Ureter (tissue), 1 donor: ENCODE results near the gene PGGHG. TPM values are rescaled to one million over a fixed set of nuclear protein-coding genes. Genes with fewer than 3 reads are reported as not detected.

Source experiments
- total RNA-seq: library from RNA; stranded (reverse); gene quantifications from one replicate; pipeline ENCODE4 v1.2.4, GENCODE V29; 2023
- donor health status: DM: yes; HTN: yes; CAD: no.

Gene PGGHG
- total RNA-seq, 1 donor from 2014 or later = 45.0 TPM

Other genes starting within 250 kb of the PGGHG start
- gene SCGB1C1, start 96.0 kb upstream of the PGGHG start, total RNA-seq = not detected
- gene BET1L, start 81.7 kb upstream of the PGGHG start, total RNA-seq = 59.9 TPM
- 108 TPM for gene RIC8A, start 81.4 kb upstream of the PGGHG start, total RNA-seq
- gene SIRT3, start 52.8 kb upstream of the PGGHG start, total RNA-seq = 13.9 TPM
- 87.5 TPM for gene PSMD13, start 52.1 kb upstream of the PGGHG start, total RNA-seq
- 0.36 TPM for gene NLRP6, start 10.7 kb upstream of the PGGHG start, total RNA-seq
- gene IFITM5, start 10.4 kb downstream of the PGGHG start, total RNA-seq = not detected
- 408 TPM for gene IFITM2, start 18.7 kb downstream of the PGGHG start, total RNA-seq
- gene IFITM1, start 24.9 kb downstream of the PGGHG start, total RNA-seq = 150 TPM
- 536 TPM for gene IFITM3, start 31.7 kb downstream of the PGGHG start, total RNA-seq
- gene B4GALNT4, start 80.4 kb downstream of the PGGHG start, total RNA-seq = 3.3 TPM
- gene PKP3, start 105.1 kb downstream of the PGGHG start, total RNA-seq = 78.5 TPM
- gene SIGIRR, start 125.9 kb downstream of the PGGHG start, total RNA-seq = 73.9 TPM
- 17.9 TPM for gene ANO9, start 152.9 kb downstream of the PGGHG start, total RNA-seq
- 28.6 TPM for gene PTDSS2, start 161.2 kb downstream of the PGGHG start, total RNA-seq
- 182 TPM for gene RNH1, start 218.1 kb downstream of the PGGHG start, total RNA-seq
- gene HRAS, start 246.4 kb downstream of the PGGHG start, total RNA-seq = 85.3 TPM
- gene LRRC56, start 248.4 kb downstream of the PGGHG start, total RNA-seq = 3.4 TPM